HEK293 (cell line): Measurements from ENCODE around the gene MTA1.

Experiments
- CTCF ChIA-PET: fragments of 350-600 bp; formaldehyde crosslinking; extraction: SDS; loops from one replicate; lab custom pipeline; 2021; ENCODE audit warnings: antibody characterized with exemption; lab: Yijun Ruan, JAX
- POLR2A ChIA-PET: fragments of 300-600 bp; formaldehyde crosslinking; extraction: SDS; loops from one replicate; lab custom pipeline; 2020; ENCODE audit warnings: antibody characterized with exemption, inconsistent platforms; lab: Yijun Ruan, JAX
- H3K27ac ChIP-seq: fragments of 200-500 bp; sonication (Bioruptor generic); 2 replicates; pipeline ENCODE4 v1.5.1; 2014; ENCODE audit warnings: low read depth, low read length, control low read depth, inconsistent platforms; ENCODE audit errors: extremely low read depth
- H3K36me3 ChIP-seq, 2 experiments: fragments of 200-500 bp in 1 of 2; sonication (Bioruptor generic) in 1 of 2; 1 replicate in 1 of 2; 2 replicates in 1 of 2; pipeline ENCODE4 v1.5.1; 2014 to 2017; ENCODE audit warnings: inconsistent platforms in 2 of 2, low read length in 2 of 2; ENCODE audit not compliant: control insufficient read depth in 2 of 2, insufficient read depth in 1 of 2
- H3K4me1 ChIP-seq: fragments of 200-500 bp; sonication (Bioruptor generic); 2 replicates; pipeline ENCODE4 v1.5.1; 2014; ENCODE audit warnings: mild to moderate bottlenecking, low read length, inconsistent platforms; ENCODE audit not compliant: control insufficient read depth, insufficient read depth
- H3K4me3 ChIP-seq: 2 replicates; pipeline ENCODE4 v1.5.1; 2011; ENCODE audit warnings: low read depth, mild to moderate bottlenecking, control low read depth, low read length, moderate library complexity
- H3K9me3 ChIP-seq: fragments of 200-500 bp; sonication (Bioruptor generic); 2 replicates; pipeline ENCODE4 v1.5.1; 2014; ENCODE audit warnings: low read depth, low read length, inconsistent platforms; ENCODE audit not compliant: control insufficient read depth, insufficient read depth
- EGR2 ChIP-seq: fragments of 450-650 bp; formaldehyde crosslinking; IDR thresholded peaks from 2 replicates; pipeline ENCODE4 v1.5.1; 2016; ENCODE audit warnings: low read depth, missing biosample characterization, missing genetic modification characterization
- KLF8 ChIP-seq: fragments of 450-650 bp; formaldehyde crosslinking; IDR thresholded peaks from 2 replicates; pipeline ENCODE4 v1.5.1; 2016; ENCODE audit warnings: missing biosample characterization, missing genetic modification characterization
- KLF9 ChIP-seq: fragments of 450-650 bp; formaldehyde crosslinking; IDR thresholded peaks from 2 replicates; pipeline ENCODE4 v1.5.1; 2016; ENCODE audit warnings: missing biosample characterization, missing genetic modification characterization, low read depth
- REPIN1 ChIP-seq: fragments of 450-650 bp; formaldehyde crosslinking; IDR thresholded peaks from 2 replicates; pipeline ENCODE4 v1.5.1; 2017; ENCODE audit warnings: missing biosample characterization, missing genetic modification characterization, low read depth
- REST ChIP-seq: fragments of 450-650 bp; formaldehyde crosslinking; IDR thresholded peaks from 2 replicates; pipeline ENCODE4 v1.5.1; 2016; ENCODE audit warnings: missing biosample characterization, missing genetic modification characterization
- SCRT2 ChIP-seq: fragments of 450-650 bp; formaldehyde crosslinking; IDR thresholded peaks from 2 replicates; pipeline ENCODE4 v1.5.1; 2016; ENCODE audit warnings: missing biosample characterization, missing genetic modification characterization
- ZBTB49 ChIP-seq: fragments of 450-650 bp; formaldehyde crosslinking; IDR thresholded peaks from 2 replicates; pipeline ENCODE4 v1.5.1; 2016; ENCODE audit warnings: missing biosample characterization, missing genetic modification characterization, low read depth
- ZEB2 ChIP-seq: fragments of 450-650 bp; formaldehyde crosslinking; IDR thresholded peaks from 2 replicates; pipeline ENCODE4 v1.5.1; 2016; ENCODE audit warnings: missing biosample characterization, missing genetic modification characterization
- ZFP69B ChIP-seq: fragments of 450-650 bp; formaldehyde crosslinking; IDR thresholded peaks from 2 replicates; pipeline ENCODE4 v1.5.1; 2016; ENCODE audit warnings: missing biosample characterization, missing genetic modification characterization
- ZIC2 ChIP-seq: fragments of 450-650 bp; formaldehyde crosslinking; IDR thresholded peaks from 2 replicates; pipeline ENCODE4 v1.5.1; 2016; ENCODE audit warnings: missing biosample characterization, missing genetic modification characterization
- ZNF24 ChIP-seq: fragments of 450-650 bp; formaldehyde crosslinking; IDR thresholded peaks from 2 replicates; pipeline ENCODE4 v1.5.1; 2016; ENCODE audit warnings: missing biosample characterization, missing genetic modification characterization
- ZNF292 ChIP-seq: fragments of 450-650 bp; formaldehyde crosslinking; IDR thresholded peaks from 2 replicates; pipeline ENCODE4 v1.5.1; 2016; ENCODE audit warnings: low read depth, missing biosample characterization, missing genetic modification characterization, borderline replicate concordance
- ZNF37A ChIP-seq: fragments of 450-650 bp; IDR thresholded peaks from 2 replicates; pipeline ENCODE4 v1.5.1; 2018; ENCODE audit warnings: missing biosample characterization, missing genetic modification characterization
- ZNF571 ChIP-seq: fragments of 450-650 bp; formaldehyde crosslinking; IDR thresholded peaks from 2 replicates; pipeline ENCODE4 v1.5.0; 2017; ENCODE audit warnings: missing biosample characterization, missing genetic modification characterization
- ZNF596 ChIP-seq: fragments of 450-650 bp; IDR thresholded peaks from 2 replicates; pipeline ENCODE4 v1.5.0; 2018; ENCODE audit warnings: missing biosample characterization, mild to moderate bottlenecking, missing genetic modification characterization, moderate library complexity
- ZNF610 ChIP-seq: fragments of 450-650 bp; formaldehyde crosslinking; IDR thresholded peaks from 2 replicates; pipeline ENCODE4 v1.5.1; 2016; ENCODE audit warnings: missing biosample characterization, missing genetic modification characterization, borderline replicate concordance
- ZSCAN30 ChIP-seq: fragments of 450-650 bp; IDR thresholded peaks from 2 replicates; pipeline ENCODE4 v1.5.1; 2018; ENCODE audit warnings: missing biosample characterization, mild to moderate bottlenecking, missing genetic modification characterization, moderate library complexity
- TF ChIP-seq, protein P1 (sequence below): fragments of 450-650 bp; formaldehyde crosslinking; IDR thresholded peaks from 2 replicates; pipeline ENCODE4 v1.5.1; 2016; ENCODE audit warnings: missing biosample characterization, missing genetic modification characterization
- TF ChIP-seq, protein P2 (sequence below): sonication (generic); formaldehyde crosslinking; IDR thresholded peaks from 2 replicates; pipeline ENCODE4 v1.8.1; 2022; ENCODE audit warnings: mild to moderate bottlenecking, moderate library complexity, missing genetic modification reagents

The MTA1 gene

GRCh38 chr14:105498430-105499255, 79.0 kb downstream of the MTA1 start:
- H3K4me1 ChIP-seq = no peaks in the 10 kb centered on the region
- H3K27ac ChIP-seq = no peak overlapping the region
- no peak overlapping the region for H3K4me3 ChIP-seq
- POLR2A ChIA-PET = no interaction called here
- CTCF ChIA-PET = interaction anchor here (1.0 kb wide), 1 partner anchor 35 kb away, joined by 6 read pairs; no protein-coding TSS in a partner anchor
- TF ChIP-seq ZNF292 (no peak), ZBTB49 (tag by site-specific recombination) (no peak), ZEB2 (no peak), KLF9 (tag by site-specific recombination) (no peak), ZFP69B (no peak), REPIN1 (no peak), ZSCAN30 (no peak), ZNF571 (tag by site-specific recombination) (no peak), SCRT2 (no peak), ZNF596 (tag by site-specific recombination) (no peak), ZNF37A (tag by site-specific recombination) (no peak), ZNF24 (tag by site-specific recombination) (no peak), ZIC2 (tag by site-specific recombination) (no peak), EGR2 (tag by site-specific recombination) (no peak), ZNF610 (no peak), KLF8 (no peak), REST (tag by site-specific recombination) (no peak)
- TF ChIP-seq, protein P1, sequence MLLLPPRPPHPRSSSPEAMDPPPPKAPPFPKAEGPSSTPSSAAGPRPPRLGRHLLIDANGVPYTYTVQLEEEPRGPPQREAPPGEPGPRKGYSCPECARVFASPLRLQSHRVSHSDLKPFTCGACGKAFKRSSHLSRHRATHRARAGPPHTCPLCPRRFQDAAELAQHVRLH = no peak
- TF ChIP-seq, protein P2, sequence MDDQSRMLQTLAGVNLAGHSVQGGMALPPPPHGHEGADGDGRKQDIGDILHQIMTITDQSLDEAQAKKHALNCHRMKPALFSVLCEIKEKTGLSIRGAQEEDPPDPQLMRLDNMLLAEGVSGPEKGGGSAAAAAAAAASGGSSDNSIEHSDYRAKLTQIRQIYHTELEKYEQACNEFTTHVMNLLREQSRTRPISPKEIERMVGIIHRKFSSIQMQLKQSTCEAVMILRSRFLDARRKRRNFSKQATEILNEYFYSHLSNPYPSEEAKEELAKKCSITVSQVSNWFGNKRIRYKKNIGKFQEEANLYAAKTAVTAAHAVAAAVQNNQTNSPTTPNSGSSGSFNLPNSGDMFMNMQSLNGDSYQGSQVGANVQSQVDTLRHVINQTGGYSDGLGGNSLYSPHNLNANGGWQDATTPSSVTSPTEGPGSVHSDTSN (CRISPR knock-in tag) = no peak
- peaks cover 0 to 7% of the 10 kb centered on the region in 2 experiments; a peak in 1 of 3 replicates for H3K36me3 ChIP-seq
- H3K9me3 ChIP-seq = no peaks in the 10 kb centered on the region
